GM23338 (cell line): ENCODE data around the gene ANTKMT. TPM values are rescaled to one million over a fixed set of nuclear protein-coding genes. Genes with fewer than 3 reads are reported as not detected.

ENCODE experiments used
- ATAC-seq: fragments of 200-7000 bp; cut with Tn5 transposase; 3 replicates; pipeline ENCODE4 v1.9.1; 2020
- DNase-seq: peaks from one replicate; pipeline ENCODE4 v3.0.0-alpha.2; 2015; ENCODE audit warnings: low spot score
- H2AFZ ChIP-seq: fragments of 200-600 bp; sonication (generic); 2 replicates; pipeline ENCODE4 v1.8.0; 2016; ENCODE audit warnings: antibody characterized with exemption, mild to moderate bottlenecking, moderate library complexity
- H3F3A ChIP-seq: fragments of 200-600 bp; sonication (generic); replicated peaks from 2 replicates; pipeline ENCODE4 v1.8.0; 2017; ENCODE audit warnings: antibody characterized with exemption, mixed run types, low read depth
- H3K27ac ChIP-seq: fragments of 200-600 bp; sonication (generic); 2 replicates; pipeline ENCODE4 v1.6.1; 2016; ENCODE audit warnings: low read depth
- H3K27me3 ChIP-seq: fragments of 200-600 bp; sonication (generic); 2 replicates; pipeline ENCODE4 v1.8.0; 2016; ENCODE audit warnings: mild to moderate bottlenecking, mixed run types, moderate library complexity; ENCODE audit not compliant: insufficient read depth
- H3K36me3 ChIP-seq: fragments of 200-600 bp; sonication (generic); 2 replicates; pipeline ENCODE4 v1.8.0; 2016; ENCODE audit warnings: mild to moderate bottlenecking; ENCODE audit not compliant: insufficient read depth
- H3K4me1 ChIP-seq: fragments of 200-600 bp; sonication (generic); 2 replicates; pipeline ENCODE4 v1.8.0; 2016; ENCODE audit warnings: mild to moderate bottlenecking, moderate library complexity; ENCODE audit not compliant: insufficient read depth
- H3K4me2 ChIP-seq: fragments of 200-600 bp; sonication (generic); 2 replicates; pipeline ENCODE4 v1.7.1; 2017; ENCODE audit warnings: mixed run types
- H3K4me3 ChIP-seq: fragments of 200-600 bp; sonication (generic); 2 replicates; pipeline ENCODE4 v1.6.1; 2016; ENCODE audit warnings: mixed run types
- H3K79me2 ChIP-seq: fragments of 200-600 bp; sonication (generic); replicated peaks from 2 replicates; pipeline ENCODE4 v1.8.0; 2017; ENCODE audit warnings: mild to moderate bottlenecking; ENCODE audit not compliant: insufficient read depth
- H3K9me2 ChIP-seq: fragments of 200-600 bp; sonication (generic); 2 replicates; pipeline ENCODE4 v1.8.0; 2017; ENCODE audit not compliant: insufficient read depth
- H4K20me1 ChIP-seq: fragments of 200-600 bp; sonication (generic); replicated peaks from 2 replicates; pipeline ENCODE4 v1.8.0; 2017; ENCODE audit warnings: mild to moderate bottlenecking; ENCODE audit not compliant: insufficient read depth
- H3K27ac Mint-ChIP-seq: 2 replicates; pipeline ENCODE4 v1.8.0; 2020; ENCODE audit warnings: inconsistent platforms, mild to moderate bottlenecking, moderate library complexity, mixed read lengths
- H3K27me3 Mint-ChIP-seq: 3 replicates; pipeline ENCODE4 v1.8.0; 2022; ENCODE audit warnings: low read depth, mild to moderate bottlenecking, moderate library complexity, mixed read lengths, inconsistent platforms; ENCODE audit not compliant: insufficient read depth, poor library complexity
- H3K36me3 Mint-ChIP-seq: 3 replicates; pipeline ENCODE4 v1.8.0; 2021; ENCODE audit warnings: low read depth, mild to moderate bottlenecking, inconsistent platforms, moderate library complexity, mixed read lengths
- H3K4me1 Mint-ChIP-seq: 3 replicates; pipeline ENCODE4 v1.8.0; 2020; ENCODE audit warnings: mild to moderate bottlenecking, inconsistent platforms, mixed read lengths
- H3K4me3 Mint-ChIP-seq: 3 replicates; pipeline ENCODE4 v1.8.0; 2021; ENCODE audit warnings: moderate library complexity, mild to moderate bottlenecking, inconsistent platforms, mixed read lengths
- H3K9me3 Mint-ChIP-seq: 3 replicates; pipeline ENCODE4 v1.8.0; 2020; ENCODE audit warnings: moderate library complexity, mild to moderate bottlenecking, inconsistent platforms, mixed read lengths
- CTCF ChIP-seq, 2 experiments: fragments of 200-600 bp in 1 of 2; sonication (generic) in 1 of 2; conservative IDR thresholded peaks; 2 replicates each; pipeline versions ENCODE4 v1.5.1 to v1.6.1; 2016 to 2017; ENCODE audit warnings: antibody characterized with exemption in 2 of 2, low read depth in 2 of 2, mild to moderate bottlenecking in 2 of 2, moderate library complexity in 1 of 2
- ETS1 ChIP-seq: IDR thresholded peaks from 2 replicates; pipeline ENCODE4 v1.6.1; 2016; ENCODE audit warnings: antibody characterized with exemption
- EZH2 ChIP-seq: fragments of 200-600 bp; sonication (generic); IDR thresholded peaks from one replicate; pipeline ENCODE4 v1.8.0; 2017; ENCODE audit warnings: antibody characterized with exemption, mild to moderate bottlenecking, low read depth; ENCODE audit not compliant: unreplicated experiment
- POLR2AphosphoS5 ChIP-seq: IDR thresholded peaks from 2 replicates; pipeline ENCODE4 v1.6.1; 2016; ENCODE audit warnings: antibody characterized with exemption, low read depth
- REST ChIP-seq: IDR thresholded peaks from one replicate; pipeline ENCODE4 v1.6.1; 2018; ENCODE audit warnings: antibody characterized with exemption; ENCODE audit not compliant: unreplicated experiment
- STAT1 ChIP-seq: IDR thresholded peaks from one replicate; pipeline ENCODE4 v1.6.1; 2016; ENCODE audit warnings: antibody characterized with exemption; ENCODE audit not compliant: unreplicated experiment
- ZNF331 ChIP-seq: fragments of 250-450 bp; sonication (Bioruptor Pico); IDR thresholded peaks from 2 replicates; pipeline ENCODE4 v1.5.0; 2020; ENCODE audit warnings: low read depth, mild to moderate bottlenecking, moderate library complexity
- ZNF462 ChIP-seq: fragments of 250-450 bp; sonication (Bioruptor Pico); IDR thresholded peaks from 2 replicates; pipeline ENCODE4 v1.5.0; 2020; ENCODE audit warnings: mild to moderate bottlenecking, moderate library complexity
- polyA plus RNA-seq: library from polyadenylated mRNA; unstranded; fragments of >200 nt; fragmentation: Nextera tagmentation; extraction: Ambion mirVana; gene quantifications from 2 replicates; pipeline ENCODE4 v1.2.1, GENCODE V29; 2016
- total RNA-seq: library from RNA; depleted of rRNA; stranded (reverse); fragments of >200 nt; shearing (Covaris generic); gene quantifications from 2 replicates; pipeline ENCODE4 v1.2.3, GENCODE V29; 2014

ANTKMT gene
- total and polyA plus RNA-seq, 2 experiments from 2014 or later = 23.8 to 37.2 TPM

GRCh38 chr16:739560-740458 lies 18.9 kb downstream of the ANTKMT start (continued):
- no peak for TF ChIP-seq ZNF462 (CRISPR knock-in tag)
- no peak for TF ChIP-seq REST

GRCh38 chr16:740459-740763 lies 19.5 kb downstream of the ANTKMT start:
- no peaks in the 10 kb centered on the region for H3K9me3 Mint-ChIP-seq
- peaks cover 19% of the 10 kb centered on the region for H3K36me3 Mint-ChIP-seq
- no peak overlapping the region for H3K27ac Mint-ChIP-seq
- H3K27me3 Mint-ChIP-seq = peaks cover 17% of the 10 kb centered on the region
- H3K36me3 ChIP-seq = no peaks in the 10 kb centered on the region
- H3K27ac ChIP-seq = no peak overlapping the region
- peaks cover 13% of the 10 kb centered on the region for H3K4me1 Mint-ChIP-seq
- no peaks in the 10 kb centered on the region for H3K27me3 ChIP-seq
- H3K9me2 ChIP-seq = no peaks in the 10 kb centered on the region
- no peaks in the 10 kb centered on the region for H3K79me2 ChIP-seq
- H4K20me1 ChIP-seq = no peaks in the 10 kb centered on the region
- H3F3A ChIP-seq = 0 out of 2 replicates have a peak, but pooled peaks cover 6% of the 10 kb centered on the region
- H3K4me2 ChIP-seq = peak overlapping the region; percentile 95
- peak overlapping the region; percentile 96 for H3K4me3 ChIP-seq
- ATAC-seq = peak; percentile 36
- no peak for DNase-seq
- peak overlapping the region; percentile 81 for H2AFZ ChIP-seq
- peak overlapping the region; percentile 76 for H3K4me3 Mint-ChIP-seq
- no peaks in the 10 kb centered on the region; the same call in 1 of the 2 replicates for H3K4me1 ChIP-seq
- TF ChIP-seq ZNF331 (CRISPR knock-in tag) (no peak), EZH2 (no peak), STAT1 (no peak), CTCF (conservative IDR thresholded peaks at IDR 0.05; ENCODE audit: low read depth in 2 of 2) (no peak), POLR2AphosphoS5 (no peak), ETS1 (no peak)
